GM19397 (cell line): ENCODE results near the gene GPD1L.
A peak's percentile ranks its signal among the peaks of the same experiment; 100 is the strongest.
"Not testable (repeated sequence)": the region's sequence is repeated elsewhere in the genome, so short reads cannot be mapped to it uniquely, and the experiment has no call there.

Source experiments
- ATAC-seq: cut with Tn5 transposase; IDR thresholded peaks from one replicate; pipeline ENCODE4 v1.9.1; 2021; ENCODE audit warnings: mild to moderate bottlenecking, moderate library complexity; ENCODE audit not compliant: unreplicated experiment

The GPD1L gene

GRCh38 chr3:32106132-32106928 is at the start of gene GPD1L:
GPD1L (plus strand) TSS chr3:32106620; CDS start chr3:32106712, 92 bp downstream.
- ATAC-seq, result peak; percentile 100

- ATAC-seq, result not testable (repeated sequence)
These were observed 48.0 kb upstream of the GPD1L start for GRCh38 chr3:32058465-32058864.

GRCh38 chr3:32062950-32063582 is 43.4 kb upstream of the GPD1L start:
- ATAC-seq, result no peak

- ATAC-seq, result no peak
These were observed 39.7 kb upstream of the GPD1L start for GRCh38 chr3:32066686-32067085.

- not testable (repeated sequence) for ATAC-seq
These were observed 32.2 kb upstream of the GPD1L start for GRCh38 chr3:32074194-32074593.

- ATAC-seq, result no peak
These were observed 29.9 kb upstream of the GPD1L start for GRCh38 chr3:32076566-32076965.

GRCh38 chr3:32077260-32078084 is 28.9 kb upstream of the GPD1L start:
- no peak for ATAC-seq

GRCh38 chr3:32078085-32078634 is 28.3 kb upstream of the GPD1L start:
- ATAC-seq, result no peak

- no peak for ATAC-seq
These were observed 27.6 kb upstream of the GPD1L start for GRCh38 chr3:32078864-32079263.

- no peak for ATAC-seq
These were observed 23.7 kb upstream of the GPD1L start for GRCh38 chr3:32082721-32083120.

GRCh38 chr3:32083702-32084270 is 22.6 kb upstream of the GPD1L start:
- ATAC-seq, result no peak

GRCh38 chr3:32084870-32085269 is 21.6 kb upstream of the GPD1L start:
- no peak for ATAC-seq

GRCh38 chr3:32086464-32086863 is 20.0 kb upstream of the GPD1L start:
- no peak for ATAC-seq

- ATAC-seq, result no peak
These were observed 16.9 kb upstream of the GPD1L start for GRCh38 chr3:32089476-32089875.

- ATAC-seq, result no peak
These were observed 13.2 kb upstream of the GPD1L start for GRCh38 chr3:32093204-32093603.

- ATAC-seq, result no peak
These were observed 11.0 kb upstream of the GPD1L start for GRCh38 chr3:32095431-32095830.

GRCh38 chr3:32097768-32098167 is 8.7 kb upstream of the GPD1L start:
- ATAC-seq, result no peak

- ATAC-seq, result no peak
These were observed 7.9 kb upstream of the GPD1L start for GRCh38 chr3:32098528-32098927.

GRCh38 chr3:32100465-32100864 is 6.0 kb upstream of the GPD1L start:
- ATAC-seq, result no peak

- no peak for ATAC-seq
These were observed 4.1 kb upstream of the GPD1L start for GRCh38 chr3:32102289-32102688.

GRCh38 chr3:32104492-32104891 is 1.9 kb upstream of the GPD1L start:
- no peak for ATAC-seq
